SU-DHL-6 (cell line): ENCODE data around the gene SYT5.
A peak's percentile ranks its signal among the peaks of the same experiment; 100 is the strongest.

Experiments used
- H2AFZ ChIP-seq: fragments of 200-600 bp; sonication (generic); 2 replicates; pipeline ENCODE4 v1.6.1; 2014; ENCODE audit warnings: low read depth, mild to moderate bottlenecking, moderate library complexity, mixed read lengths, antibody characterized with exemption, low read length; ENCODE audit not compliant: severe bottlenecking
- H3F3A ChIP-seq: fragments of 200-600 bp; shearing (Covaris generic); 2 replicates; pipeline ENCODE4 v1.6.0; 2016; ENCODE audit warnings: antibody characterized with exemption, mild to moderate bottlenecking; ENCODE audit not compliant: insufficient read depth
- H3K27ac ChIP-seq: fragments of 200-600 bp; sonication (generic); 2 replicates; pipeline ENCODE4 v1.5.1; 2016; ENCODE audit warnings: low read depth, mild to moderate bottlenecking, low read length, moderate library complexity, mixed read lengths
- H3K27me3 ChIP-seq: fragments of 200-600 bp; sonication (generic), shearing (Covaris generic); 2 replicates; pipeline ENCODE4 v1.6.0; 2014; ENCODE audit warnings: mild to moderate bottlenecking, low read length
- H3K36me3 ChIP-seq: fragments of 200-600 bp; sonication (generic); 2 replicates; pipeline ENCODE4 v1.6.1; 2014; ENCODE audit warnings: mild to moderate bottlenecking, low read length, mixed read lengths
- H3K4me2 ChIP-seq: fragments of 300-600, 200-600 bp; shearing (Covaris generic), sonication (generic); 2 replicates; pipeline ENCODE4 v1.6.0; 2014; ENCODE audit warnings: low read length, low read depth, mild to moderate bottlenecking; ENCODE audit not compliant: poor library complexity, severe bottlenecking
- H3K4me3 ChIP-seq: fragments of 200-600 bp; sonication (generic); 2 replicates; pipeline ENCODE4 v1.5.1; 2014; ENCODE audit warnings: antibody characterized with exemption, low read length, mild to moderate bottlenecking, mixed read lengths; ENCODE audit not compliant: insufficient read depth, poor library complexity, severe bottlenecking
- H3K79me2 ChIP-seq: fragments of 200-600 bp; sonication (generic); 2 replicates; pipeline ENCODE4 v1.6.1; 2014; ENCODE audit warnings: mild to moderate bottlenecking, low read length, moderate library complexity; ENCODE audit not compliant: insufficient read depth
- H3K9ac ChIP-seq: fragments of 200-600 bp; sonication (generic); 2 replicates; pipeline ENCODE4 v1.7.0; 2014; ENCODE audit warnings: mild to moderate bottlenecking, low read length
- H3K9me2 ChIP-seq: fragments of 200-600 bp; sonication (generic); replicated peaks from 2 replicates; pipeline ENCODE4 v1.6.1; 2014; ENCODE audit warnings: low read length; ENCODE audit not compliant: insufficient read depth
- H3K9me3 ChIP-seq: fragments of 200-600 bp; sonication (generic); 2 replicates; pipeline ENCODE4 v1.6.1; 2014; ENCODE audit warnings: low read length, mixed read lengths; ENCODE audit not compliant: insufficient read depth
- H4K20me1 ChIP-seq: fragments of 200-600 bp; sonication (generic); 2 replicates; pipeline ENCODE4 v1.6.1; 2014; ENCODE audit warnings: low read depth, mild to moderate bottlenecking, antibody characterized with exemption, low read length, moderate library complexity, mixed read lengths
- CTCF ChIP-seq: fragments of 200-600 bp; sonication (generic); IDR thresholded peaks from one replicate; pipeline ENCODE4 v1.5.1; 2017; ENCODE audit warnings: antibody characterized with exemption, mild to moderate bottlenecking, low read length, moderate library complexity; ENCODE audit not compliant: insufficient read depth, poor library complexity, severe bottlenecking
- EZH2phosphoT487 ChIP-seq: fragments of 200-600 bp; sonication (generic), shearing (Covaris generic); conservative IDR thresholded peaks from 2 replicates; pipeline ENCODE4 v1.6.1; 2018; ENCODE audit warnings: mild to moderate bottlenecking, antibody characterized with exemption, low read length, moderate library complexity, mixed read lengths

SYT5 gene

DNA sequence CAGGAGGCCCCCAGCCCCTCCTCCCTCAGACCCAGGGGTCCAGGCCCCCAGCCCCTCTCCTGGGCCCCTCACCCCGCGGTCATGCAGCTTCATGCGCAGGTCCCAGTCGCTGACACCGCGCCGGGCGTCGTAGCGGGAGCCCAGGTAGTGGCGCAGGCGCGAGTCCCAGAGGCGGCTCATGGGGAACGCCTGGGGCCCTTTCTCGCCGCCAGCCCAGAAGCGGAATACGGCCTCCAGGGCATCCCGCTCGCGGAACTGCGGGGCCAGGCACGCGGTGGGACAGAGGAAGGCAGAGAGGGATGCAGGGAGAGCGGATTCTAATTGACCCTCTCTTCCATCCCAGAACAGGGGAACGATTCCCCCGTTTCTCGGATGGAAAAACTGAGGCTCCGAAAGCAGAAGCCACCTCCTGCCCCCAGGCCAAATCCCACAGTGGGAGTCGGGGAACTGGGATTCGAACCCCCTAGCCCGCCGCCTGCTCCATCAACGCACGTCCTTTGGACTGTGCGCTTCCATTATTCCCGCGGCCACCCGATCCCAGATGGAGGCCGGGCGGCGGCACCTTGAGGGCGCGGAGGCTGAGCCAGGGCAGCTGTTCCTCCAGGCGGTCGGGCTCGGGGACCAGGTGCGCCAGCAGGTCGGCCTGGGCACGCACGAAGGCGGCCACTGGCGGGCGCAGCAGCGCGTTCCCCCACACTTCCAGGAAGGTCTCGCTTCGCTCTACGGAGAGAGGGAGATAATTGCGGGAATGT, 18.3 kb downstream of the SYT5 start:
- Histone ChIP-seq H3K79me2 (no peaks in the 10 kb centered on the region), H3F3A (0 out of 2 replicates have a peak, but pooled peaks cover 3% of the 10 kb centered on the region), H2AFZ (no peak overlapping the region), H3K4me2 (no peak overlapping the region), H3K9me3 (no peaks in the 10 kb centered on the region), H3K4me3 (no peak overlapping the region), H4K20me1 (no peaks in the 10 kb centered on the region), H3K9ac (no peak overlapping the region), H3K27ac (no peak overlapping the region), H3K36me3 (no peaks in the 10 kb centered on the region), H3K9me2 (no peaks in the 10 kb centered on the region), H3K27me3 (no peaks in the 10 kb centered on the region)
- TF ChIP-seq EZH2phosphoT487, result no peak
- no peak for TF ChIP-seq CTCF

- H3F3A ChIP-seq, result 0 out of 2 replicates have a peak, but pooled peaks cover 3% of the 10 kb centered on the region
- no peak overlapping the region for H3K4me2 ChIP-seq
- no peak overlapping the region for H3K9ac ChIP-seq
- H2AFZ ChIP-seq, result no peak overlapping the region
- TF ChIP-seq EZH2phosphoT487, result no peak
- no peak for TF ChIP-seq CTCF
- no peaks in the 10 kb centered on the region for H3K9me3 ChIP-seq
- H4K20me1 ChIP-seq, result no peaks in the 10 kb centered on the region
- H3K36me3 ChIP-seq, result no peaks in the 10 kb centered on the region
- H3K27ac ChIP-seq, result no peak overlapping the region
- no peaks in the 10 kb centered on the region for H3K79me2 ChIP-seq
- H3K9me2 ChIP-seq, result no peaks in the 10 kb centered on the region
- no peak overlapping the region for H3K4me3 ChIP-seq
- H3K27me3 ChIP-seq, result no peaks in the 10 kb centered on the region
Measured at GRCh38 chr19:55160986-55161365, 19.1 kb downstream of the SYT5 start.

DNA sequence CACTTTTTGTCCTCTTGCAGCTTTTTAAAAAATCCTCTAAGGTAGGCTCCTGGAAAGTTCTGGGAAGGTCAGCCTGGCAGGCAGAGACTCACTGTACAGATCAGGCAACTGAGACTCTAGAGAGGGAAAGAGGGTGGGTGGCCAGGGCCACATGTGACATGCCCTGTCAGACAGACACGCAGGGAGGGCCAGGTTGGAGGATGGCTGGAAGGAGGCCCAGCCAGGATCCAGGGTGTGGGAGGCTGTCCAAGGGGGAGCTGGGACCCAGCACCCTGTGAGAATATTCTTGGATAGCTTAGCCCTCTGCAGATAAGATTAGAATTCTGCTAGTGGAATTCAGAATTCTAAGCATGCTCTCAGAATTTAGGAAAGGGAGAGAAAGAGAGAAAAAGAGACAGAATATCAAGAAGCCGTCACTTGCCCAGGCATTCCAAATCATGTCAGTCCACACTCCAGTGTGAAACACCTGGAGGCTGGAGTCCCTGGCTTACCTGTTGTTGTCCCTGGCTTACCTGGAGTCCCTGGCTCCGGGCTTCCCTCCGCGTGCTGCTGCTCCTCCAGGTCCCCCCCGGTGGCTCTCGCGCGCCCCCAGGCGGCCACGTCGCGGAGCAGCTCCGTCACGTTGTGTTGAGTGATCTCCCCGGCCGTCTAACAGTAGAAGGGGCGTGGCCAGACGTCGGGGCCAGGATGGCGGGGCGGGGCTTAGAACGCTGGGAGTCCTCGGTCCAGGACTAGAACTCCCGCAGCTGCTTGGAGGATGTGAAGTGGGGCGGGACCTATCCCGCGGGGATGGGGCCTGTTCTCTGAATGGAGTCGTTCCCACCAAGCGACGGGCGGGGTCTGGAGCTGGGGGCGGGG, 19.7 kb downstream of the SYT5 start:
- Histone ChIP-seq H3K27me3 (no peaks in the 10 kb centered on the region), H3K79me2 (no peaks in the 10 kb centered on the region), H3K4me3 (no peak overlapping the region), H3F3A (0 out of 2 replicates have a peak, but pooled peaks cover 3% of the 10 kb centered on the region), H4K20me1 (no peaks in the 10 kb centered on the region), H3K4me2 (no peak overlapping the region), H3K9ac (no peak overlapping the region), H3K9me2 (no peaks in the 10 kb centered on the region), H3K9me3 (no peaks in the 10 kb centered on the region), H3K27ac (no peak overlapping the region), H3K36me3 (no peaks in the 10 kb centered on the region), H2AFZ (no peak overlapping the region)
- TF ChIP-seq EZH2phosphoT487 (no peak), CTCF (peak; percentile 93)
